ENCODE results near the gene MRPS10.

DNA sequence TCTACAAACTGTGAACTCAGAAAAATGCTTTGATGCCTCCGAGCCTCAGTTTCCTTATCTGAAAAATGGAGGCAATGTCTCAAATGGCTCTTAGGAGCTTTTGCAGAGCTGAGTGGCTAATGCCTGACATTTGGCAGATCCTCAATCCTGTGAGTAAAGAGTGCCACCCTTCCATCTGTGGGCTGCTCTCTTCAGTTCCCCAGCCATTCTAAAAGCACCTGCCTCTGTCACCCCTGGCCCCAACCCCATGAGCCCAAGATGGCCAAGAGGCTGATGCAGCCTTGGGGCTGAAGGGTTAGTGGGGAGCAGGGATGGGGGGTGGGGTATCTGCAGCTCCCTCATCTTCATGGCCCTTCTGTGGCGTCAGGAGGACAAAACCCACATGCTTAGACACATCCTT, 59.0 kb downstream of the MRPS10 start:
- no peak for TF ChIP-seq POLR2AphosphoS5 (IDR thresholded peaks at IDR 0.05)
- TF ChIP-seq, protein P1, sequence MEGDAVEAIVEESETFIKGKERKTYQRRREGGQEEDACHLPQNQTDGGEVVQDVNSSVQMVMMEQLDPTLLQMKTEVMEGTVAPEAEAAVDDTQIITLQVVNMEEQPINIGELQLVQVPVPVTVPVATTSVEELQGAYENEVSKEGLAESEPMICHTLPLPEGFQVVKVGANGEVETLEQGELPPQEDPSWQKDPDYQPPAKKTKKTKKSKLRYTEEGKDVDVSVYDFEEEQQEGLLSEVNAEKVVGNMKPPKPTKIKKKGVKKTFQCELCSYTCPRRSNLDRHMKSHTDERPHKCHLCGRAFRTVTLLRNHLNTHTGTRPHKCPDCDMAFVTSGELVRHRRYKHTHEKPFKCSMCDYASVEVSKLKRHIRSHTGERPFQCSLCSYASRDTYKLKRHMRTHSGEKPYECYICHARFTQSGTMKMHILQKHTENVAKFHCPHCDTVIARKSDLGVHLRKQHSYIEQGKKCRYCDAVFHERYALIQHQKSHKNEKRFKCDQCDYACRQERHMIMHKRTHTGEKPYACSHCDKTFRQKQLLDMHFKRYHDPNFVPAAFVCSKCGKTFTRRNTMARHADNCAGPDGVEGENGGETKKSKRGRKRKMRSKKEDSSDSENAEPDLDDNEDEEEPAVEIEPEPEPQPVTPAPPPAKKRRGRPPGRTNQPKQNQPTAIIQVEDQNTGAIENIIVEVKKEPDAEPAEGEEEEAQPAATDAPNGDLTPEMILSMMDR (IDR thresholded peaks at IDR 0.05): no peak
